ENCODE data around the gene AANAT.

GRCh38 chr17:76496464-76496863 is 29.1 kb downstream of the AANAT start:
- TF ChIP-seq POLR2AphosphoS5 (IDR thresholded peaks at IDR 0.05; ENCODE audit: insufficient read depth, low read depth, low read length) (no peak), CTCF (IDR thresholded peaks at IDR 0.05; ENCODE audit: extremely low read depth in 1 of 2, insufficient read depth in 1 of 2, low read depth in 1 of 2, low read length in 2 of 2) (no peak), MAX (IDR thresholded peaks at IDR 0.05; ENCODE audit: insufficient read depth, insufficient read length) (no peak)

All from endothelial cell of umbilical vein (primary cell).